Measurements from ENCODE around the gene PEX13.
A peak's percentile ranks its signal among the peaks of the same experiment; 100 is the strongest.
"Not testable (repeated sequence)": the region's sequence is repeated elsewhere in the genome, so short reads cannot be mapped to it uniquely, and the experiment has no call there.

The PEX13 gene, protein sequence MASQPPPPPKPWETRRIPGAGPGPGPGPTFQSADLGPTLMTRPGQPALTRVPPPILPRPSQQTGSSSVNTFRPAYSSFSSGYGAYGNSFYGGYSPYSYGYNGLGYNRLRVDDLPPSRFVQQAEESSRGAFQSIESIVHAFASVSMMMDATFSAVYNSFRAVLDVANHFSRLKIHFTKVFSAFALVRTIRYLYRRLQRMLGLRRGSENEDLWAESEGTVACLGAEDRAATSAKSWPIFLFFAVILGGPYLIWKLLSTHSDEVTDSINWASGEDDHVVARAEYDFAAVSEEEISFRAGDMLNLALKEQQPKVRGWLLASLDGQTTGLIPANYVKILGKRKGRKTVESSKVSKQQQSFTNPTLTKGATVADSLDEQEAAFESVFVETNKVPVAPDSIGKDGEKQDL

DNA sequence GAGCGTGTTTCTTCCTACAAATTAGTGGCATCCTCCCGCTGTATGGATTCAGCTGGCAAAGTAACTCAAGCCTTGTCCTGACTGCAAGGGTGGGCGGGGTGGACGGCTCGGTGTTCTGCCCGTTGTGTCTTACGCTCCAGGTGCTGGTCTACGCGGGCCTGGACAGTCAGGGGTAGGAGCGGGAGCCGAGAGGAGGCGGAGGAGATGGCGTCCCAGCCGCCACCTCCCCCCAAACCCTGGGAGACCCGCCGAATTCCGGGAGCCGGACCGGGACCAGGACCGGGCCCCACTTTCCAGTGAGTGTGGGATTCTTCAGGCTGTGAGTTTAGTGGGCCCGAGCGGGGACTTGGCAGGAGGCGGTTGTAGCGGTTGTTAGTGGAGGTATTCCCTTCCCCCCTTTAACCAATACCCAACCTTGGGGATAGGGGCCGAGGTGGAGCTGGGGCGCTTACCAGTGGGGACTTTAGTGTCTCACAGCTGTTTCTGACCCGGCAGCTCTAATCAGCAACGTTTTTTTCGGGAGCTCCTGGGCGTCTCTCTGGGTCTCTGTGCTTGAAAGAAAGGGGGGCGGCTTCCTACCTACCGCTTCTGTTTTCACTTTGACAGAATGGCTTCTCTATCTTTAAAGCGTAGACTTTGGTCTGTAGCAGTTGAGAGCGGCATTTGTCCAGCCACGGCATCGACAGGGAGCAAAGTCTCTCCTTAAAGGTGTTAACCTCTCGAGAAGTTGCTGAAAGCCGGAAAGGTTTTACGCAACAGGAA is at the start of gene PEX13, which contains the start of gene PUS10:
TSS of gene PEX13 (plus strand) at position 165 of the 762 bp plus-strand sequence. CDS start at position 205, 40 bp downstream.
TSS of gene PUS10 (minus strand) at position 700 of the 762 bp plus-strand sequence. CDS start 6,365 bp downstream, outside the sequence.
- peak; percentile 40 for DNase-seq (ENCODE audit: low read depth)

DNA sequence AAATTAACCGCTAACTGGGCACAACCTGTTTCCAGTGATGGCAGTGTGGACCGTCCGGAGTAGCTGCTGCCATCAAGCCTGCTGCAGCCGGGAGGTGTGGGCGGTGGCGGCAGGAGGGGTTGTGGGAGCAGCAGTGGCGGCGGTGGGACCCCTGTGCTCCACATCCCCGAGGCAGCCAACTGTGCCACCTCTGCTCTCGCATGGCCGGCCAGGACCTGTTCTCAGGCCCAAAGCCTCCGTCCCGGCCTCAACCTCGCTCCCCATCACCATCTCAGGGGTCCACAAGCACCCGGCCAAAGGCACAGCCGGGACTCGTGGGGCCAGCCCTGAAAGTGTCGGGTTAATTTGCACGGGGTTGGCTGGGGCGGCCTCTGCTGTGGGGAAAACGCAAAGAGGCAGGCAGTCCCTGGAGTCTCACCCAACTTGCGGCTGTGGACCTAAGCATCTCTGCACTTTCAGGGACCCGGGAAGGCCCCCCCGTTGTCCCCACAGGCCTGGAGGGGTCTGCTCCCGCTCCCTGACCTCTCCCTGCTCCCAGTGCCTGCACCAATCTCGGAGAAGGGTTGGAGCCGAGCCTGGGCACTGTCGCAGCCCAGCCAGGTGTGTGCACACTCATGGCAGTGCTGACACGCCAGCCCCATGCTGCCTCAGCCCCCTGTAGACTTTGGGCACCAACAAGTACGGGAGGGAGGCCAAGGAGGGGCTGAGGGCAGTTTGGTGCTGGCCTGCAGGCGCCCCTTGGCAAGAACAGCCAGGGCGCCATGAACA is 44.4 kb upstream of the PEX13 start:
- DNase-seq (ENCODE audit: low read depth) = no peak

DNA sequence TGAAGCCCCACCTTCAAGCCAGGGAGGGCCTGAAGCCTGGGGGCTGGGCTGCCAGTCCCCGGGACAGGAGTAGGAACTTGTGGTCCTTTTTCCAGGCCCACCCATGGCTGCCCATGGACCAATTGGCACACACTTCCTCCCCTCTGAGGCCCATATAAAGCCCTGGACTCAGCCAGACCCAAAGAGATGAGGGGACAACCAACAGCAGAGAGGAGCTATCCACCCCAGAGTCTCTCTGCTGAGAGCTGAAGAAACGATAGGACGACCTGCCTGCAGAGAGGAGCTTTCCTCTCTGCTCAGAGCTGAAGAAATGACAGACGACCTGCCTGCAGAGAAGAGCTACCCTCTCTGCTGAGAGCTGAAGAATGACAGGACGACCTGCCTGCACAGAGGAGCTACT is 43.8 kb upstream of the PEX13 start:
- no peak for DNase-seq (ENCODE audit: low read depth)

DNA sequence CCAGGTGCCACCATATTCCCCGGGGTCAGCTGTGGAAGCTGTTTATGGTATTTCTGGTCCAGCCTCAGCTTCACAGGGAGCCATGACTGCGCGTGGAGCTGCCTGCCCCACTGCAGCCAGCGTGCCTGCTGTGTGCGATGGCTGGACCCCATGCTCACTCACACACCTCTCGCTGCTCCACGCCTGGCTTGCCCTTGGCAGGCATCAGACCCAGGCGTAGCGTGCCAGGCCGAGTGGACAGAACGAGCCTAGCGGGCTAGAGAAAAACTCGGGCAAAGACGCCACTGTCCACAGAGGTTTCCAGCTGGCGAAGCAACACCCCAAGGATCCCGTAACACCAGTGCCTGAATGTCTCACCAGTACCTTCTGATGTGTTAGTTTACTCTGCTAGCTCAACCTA is 42.9 kb upstream of the PEX13 start:
- DNase-seq (ENCODE audit: low read depth) = no peak

DNA sequence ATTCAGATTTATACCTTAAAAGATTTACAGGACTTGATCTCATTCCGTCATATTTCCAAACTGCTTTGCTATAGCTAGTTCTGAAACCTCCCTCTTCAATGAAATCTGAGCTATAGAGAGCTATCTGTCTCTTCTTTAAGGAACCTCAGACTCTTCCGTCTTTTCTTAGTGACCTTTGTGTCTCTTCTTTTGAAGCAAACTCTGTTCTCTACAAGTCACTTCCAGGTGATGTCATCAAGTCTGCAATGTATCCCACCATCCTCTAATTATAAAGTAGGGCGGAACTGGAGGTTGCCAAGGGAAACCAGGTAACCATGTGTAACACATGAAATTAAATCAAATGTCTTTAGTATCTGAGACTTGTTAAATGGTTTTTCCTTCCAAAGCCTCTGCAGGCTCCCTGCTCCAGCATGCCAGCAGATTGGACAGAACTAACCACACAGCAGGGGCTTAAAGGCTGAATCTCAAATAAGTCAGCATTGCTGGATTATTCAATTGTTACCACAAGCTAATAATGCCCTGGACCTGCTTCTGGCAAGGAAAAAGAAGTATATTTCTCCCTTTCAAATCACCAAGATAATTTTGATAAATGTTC is 41.2 kb upstream of the PEX13 start:
- DNase-seq (ENCODE audit: low read depth) = no peak

DNA sequence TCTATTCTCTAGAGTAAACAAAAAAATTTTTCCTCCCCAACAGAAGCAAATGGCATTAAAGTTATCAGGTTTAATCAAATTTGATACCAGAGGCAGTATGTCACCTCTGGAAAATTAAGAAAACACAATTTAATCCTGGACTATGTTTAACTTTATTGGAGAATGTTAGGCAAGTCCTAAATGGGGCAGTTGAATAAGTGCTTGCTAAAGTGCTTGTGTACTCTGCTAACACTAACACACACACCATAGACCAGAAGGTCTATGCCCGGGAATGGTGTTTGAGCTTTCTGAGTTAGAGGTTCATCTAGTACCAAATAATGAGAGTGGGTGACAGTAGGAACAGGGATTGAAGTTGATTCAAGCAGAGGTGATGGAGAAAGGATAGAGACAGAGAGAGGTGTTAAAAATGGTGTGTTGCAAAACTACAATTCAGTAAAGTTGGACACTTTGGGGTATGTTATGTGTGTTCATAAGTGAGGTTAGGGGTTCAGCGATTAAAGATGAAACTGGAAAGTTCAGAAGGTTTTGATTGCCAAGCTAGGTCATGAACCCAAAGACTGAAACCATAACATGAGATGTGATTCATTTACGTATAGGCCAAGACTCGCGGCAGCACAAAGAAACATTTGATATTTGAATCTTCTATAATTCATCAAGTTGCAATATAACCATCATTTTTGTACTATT is 40.5 kb upstream of the PEX13 start:
- no peak for DNase-seq (ENCODE audit: low read depth)

DNA sequence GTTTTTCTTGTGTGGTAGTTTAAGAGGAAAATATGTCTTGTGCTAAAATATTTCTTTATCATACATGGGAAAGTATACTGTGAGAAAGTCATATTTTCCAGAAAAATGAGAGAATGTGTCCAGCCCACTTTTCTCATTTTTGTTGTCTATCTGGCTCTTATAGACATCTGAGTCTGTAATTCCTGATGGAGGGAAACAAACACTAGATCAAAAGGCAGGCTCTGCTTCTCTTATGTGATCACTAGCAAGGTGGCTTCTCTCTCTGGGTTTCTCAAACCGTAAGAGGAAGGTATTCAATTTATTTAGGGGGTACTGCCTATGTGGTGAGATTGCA is 40.0 kb upstream of the PEX13 start:
- no peak for DNase-seq (ENCODE audit: low read depth)

DNA sequence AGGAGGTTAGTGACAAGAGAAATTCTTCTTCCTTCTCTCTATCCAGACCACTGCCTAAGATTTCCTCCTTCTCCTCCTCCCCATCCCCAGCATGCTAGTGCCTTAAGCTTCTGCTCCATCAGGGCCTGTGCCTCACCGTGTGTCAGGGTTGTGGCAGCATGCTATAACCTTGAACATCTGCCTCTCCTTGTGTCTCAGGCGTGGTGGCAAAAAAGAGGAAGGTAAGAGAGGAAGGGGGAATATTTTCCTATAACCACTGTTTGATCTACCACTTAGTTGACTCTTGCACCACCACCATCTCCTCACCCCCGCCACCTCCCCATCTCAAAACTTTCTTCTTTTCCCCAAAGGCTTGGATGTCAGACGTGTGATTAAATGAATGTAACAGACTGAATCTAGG is 38.3 kb upstream of the PEX13 start:
- no peak for DNase-seq (ENCODE audit: low read depth)

DNA sequence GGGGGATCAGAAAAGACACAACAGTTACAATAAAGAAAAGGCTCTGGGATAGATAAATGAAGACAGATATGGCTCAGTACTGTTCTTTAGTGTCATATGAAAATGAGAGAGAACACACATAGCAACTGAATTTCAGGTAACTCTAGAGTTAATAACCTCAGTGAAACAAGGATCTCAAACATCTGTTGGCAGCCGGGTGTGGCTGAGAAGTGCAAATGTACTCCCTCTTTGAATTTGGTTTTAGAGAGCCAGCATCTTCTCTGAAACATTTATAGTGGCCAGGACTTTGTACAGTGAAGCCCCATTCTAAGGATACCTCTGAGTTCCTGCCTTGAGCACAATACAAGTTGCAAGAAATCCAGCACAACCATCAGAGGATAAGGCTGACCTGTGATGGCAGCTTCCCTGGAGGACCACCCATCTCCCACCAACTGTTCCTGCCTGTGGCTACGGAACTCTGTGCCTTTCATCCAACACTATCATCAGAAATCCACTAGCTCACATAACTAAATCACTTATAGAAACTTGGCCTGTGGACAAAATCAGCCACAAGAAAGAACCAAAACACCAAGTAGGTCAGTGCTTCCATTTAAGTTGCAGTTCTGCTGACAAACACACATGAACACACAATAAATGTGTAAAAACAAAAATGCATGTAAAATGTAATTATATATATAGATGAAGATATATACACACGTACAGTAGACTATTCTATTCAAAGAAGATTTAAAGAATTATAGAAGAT is 37.3 kb upstream of the PEX13 start:
- DNase-seq (ENCODE audit: low read depth) = no peak

DNA sequence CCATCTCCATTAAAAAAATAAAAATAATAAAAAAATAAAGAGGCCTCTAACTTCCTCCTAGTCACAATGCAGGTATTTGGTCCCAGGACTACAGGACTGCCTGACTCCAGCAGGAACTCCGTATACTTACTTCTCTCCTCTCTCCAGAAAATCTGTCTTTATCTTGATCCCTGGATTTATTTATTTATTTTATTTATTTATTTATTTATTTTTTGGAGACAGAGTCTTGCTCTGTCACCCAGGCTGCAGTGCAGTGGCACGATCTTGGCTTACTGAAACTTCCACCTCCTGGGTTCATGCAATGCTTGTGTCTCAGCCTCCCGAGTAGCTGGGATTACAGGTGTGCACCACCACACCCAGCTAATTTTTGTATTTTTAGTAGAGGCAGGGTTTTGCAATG is 35.5 kb upstream of the PEX13 start:
- not testable (repeated sequence) for DNase-seq (ENCODE audit: low read depth)

DNA sequence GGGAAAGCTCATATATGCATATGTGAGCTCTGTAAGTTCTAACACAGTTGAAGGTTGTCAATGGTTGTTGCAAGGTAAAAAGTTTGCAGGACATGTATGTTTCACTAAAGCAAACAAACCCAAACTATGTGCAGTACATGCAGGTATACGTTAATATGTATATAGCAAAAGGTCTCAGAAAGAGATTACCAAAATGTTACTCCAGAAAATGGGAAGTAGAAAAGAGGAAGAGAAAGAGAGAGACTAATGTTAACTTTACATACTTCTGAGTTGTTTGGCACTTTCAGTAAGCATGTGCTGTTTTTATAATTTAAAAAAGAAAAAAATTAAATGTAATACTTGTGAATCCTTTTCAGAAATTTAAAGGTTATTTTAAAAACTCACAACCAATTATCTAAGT is 32.8 kb upstream of the PEX13 start:
- no peak for DNase-seq (ENCODE audit: low read depth)

DNA sequence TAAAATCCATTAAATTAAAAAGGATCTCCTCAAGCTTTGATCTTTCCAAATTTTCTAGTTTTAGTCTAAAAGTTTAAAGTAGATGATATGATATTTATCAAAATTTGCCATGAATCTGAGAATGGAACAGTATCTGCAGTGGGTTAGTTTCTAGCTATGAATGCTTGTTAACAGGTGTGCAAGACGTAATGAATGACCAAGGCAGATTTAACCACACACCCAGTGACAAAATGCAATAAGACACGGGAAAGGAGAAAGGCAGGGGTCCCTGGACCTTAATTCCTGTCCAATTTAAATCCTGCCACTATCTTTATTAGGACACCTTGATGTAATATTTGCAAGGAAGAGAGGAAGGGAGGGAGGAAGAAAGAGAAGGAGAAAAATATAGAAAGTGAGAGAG is 30.5 kb upstream of the PEX13 start:
- no peak for DNase-seq (ENCODE audit: low read depth)

DNA sequence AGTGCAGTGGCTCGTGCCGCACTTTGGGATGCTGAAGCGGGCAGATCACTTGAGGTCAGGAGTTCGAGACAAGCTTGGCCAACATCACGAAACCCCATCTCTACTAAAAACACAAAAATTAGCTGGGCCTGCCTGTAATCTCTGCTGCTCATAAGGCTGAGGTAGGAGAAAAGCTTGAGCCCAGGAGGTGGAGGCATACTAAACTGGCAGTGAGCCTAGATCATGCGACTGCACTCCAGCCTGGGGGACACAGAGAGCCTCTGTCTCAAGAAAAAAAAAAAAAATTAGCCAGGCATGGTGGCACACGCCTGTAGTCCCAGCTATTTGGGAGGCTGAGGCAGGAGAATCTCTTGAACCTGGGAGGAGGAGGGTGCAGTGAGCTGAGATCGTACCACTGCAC is 29.9 kb upstream of the PEX13 start:
- DNase-seq (ENCODE audit: low read depth) = not testable (repeated sequence)

DNA sequence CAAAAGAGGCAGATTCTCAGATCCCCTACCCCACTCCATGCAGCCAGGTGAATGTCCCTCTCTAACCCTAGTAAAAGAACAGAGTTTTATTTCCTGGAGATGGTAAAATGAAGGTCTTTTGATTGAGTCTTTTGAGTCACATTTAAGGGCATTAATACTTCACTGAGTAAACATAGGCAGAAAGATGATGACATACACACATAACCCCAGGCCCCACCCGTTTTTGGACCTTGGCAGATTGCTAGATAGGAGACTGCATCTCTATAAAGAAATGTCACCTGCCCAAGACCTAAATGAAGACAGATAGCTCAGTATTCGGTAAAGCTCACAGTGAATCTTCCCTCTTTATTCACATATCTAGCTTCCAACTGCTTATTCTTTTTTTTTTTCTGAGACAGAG is 28.3 kb upstream of the PEX13 start:
- DNase-seq (ENCODE audit: low read depth) = no peak

DNA sequence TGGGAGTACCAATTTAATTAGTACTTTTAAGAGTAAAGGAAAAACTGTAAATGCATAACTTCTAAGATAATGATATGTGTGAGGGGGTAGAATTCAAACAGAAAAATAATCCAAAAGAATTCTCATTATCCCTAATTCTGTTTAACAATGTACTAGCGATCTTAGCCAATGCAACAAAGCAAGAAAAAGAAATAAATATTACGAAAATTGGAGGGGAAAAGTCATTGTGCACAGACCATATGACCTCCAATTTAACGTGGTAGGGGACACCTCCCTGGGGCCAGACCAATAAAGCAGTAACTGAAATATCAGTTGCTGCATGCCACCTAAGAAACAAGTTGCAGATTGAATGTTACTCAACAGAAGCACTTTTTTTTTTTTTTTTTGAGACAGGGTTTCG is 25.9 kb upstream of the PEX13 start:
- DNase-seq (ENCODE audit: low read depth) = no peak

DNA sequence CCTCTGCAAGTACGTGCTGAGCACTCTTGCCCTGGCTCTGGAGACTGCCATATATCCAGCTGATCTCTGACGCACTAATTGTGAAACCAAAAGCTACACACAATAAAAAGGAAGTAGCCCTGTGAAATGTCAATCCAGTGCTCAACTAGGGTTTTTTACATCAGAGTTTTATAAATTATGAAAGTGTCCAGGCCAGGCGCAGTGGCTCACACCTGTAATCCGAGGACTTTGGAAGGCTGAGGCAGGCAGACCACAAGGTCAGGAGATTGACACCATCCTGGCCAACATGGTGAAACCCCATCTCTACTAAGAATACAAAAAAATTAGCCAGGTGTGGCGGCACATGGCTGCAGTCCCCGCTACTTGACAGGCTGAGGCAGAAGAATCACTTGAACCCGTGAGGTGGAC is 24.5 kb upstream of the PEX13 start:
- DNase-seq (ENCODE audit: low read depth) = no peak

DNA sequence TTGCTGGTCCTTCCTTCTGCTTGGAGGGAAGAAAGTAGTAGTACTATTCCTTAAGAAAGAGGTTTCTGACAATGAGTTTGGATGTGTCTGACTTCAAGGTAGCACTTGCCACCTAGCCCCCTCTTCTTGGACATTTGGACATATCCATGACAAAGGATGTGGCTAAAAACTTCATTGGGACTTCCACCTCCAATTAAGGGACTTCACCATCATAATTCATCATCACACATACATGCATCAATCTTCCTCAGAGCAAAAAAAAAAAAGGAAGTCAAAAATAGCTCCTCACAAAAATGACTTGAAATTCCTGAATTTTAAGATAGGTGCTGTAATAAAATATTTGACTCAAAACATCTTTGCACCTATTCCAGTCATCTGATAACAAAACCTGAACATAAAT is 23.4 kb upstream of the PEX13 start:
- DNase-seq (ENCODE audit: low read depth) = no peak

DNA sequence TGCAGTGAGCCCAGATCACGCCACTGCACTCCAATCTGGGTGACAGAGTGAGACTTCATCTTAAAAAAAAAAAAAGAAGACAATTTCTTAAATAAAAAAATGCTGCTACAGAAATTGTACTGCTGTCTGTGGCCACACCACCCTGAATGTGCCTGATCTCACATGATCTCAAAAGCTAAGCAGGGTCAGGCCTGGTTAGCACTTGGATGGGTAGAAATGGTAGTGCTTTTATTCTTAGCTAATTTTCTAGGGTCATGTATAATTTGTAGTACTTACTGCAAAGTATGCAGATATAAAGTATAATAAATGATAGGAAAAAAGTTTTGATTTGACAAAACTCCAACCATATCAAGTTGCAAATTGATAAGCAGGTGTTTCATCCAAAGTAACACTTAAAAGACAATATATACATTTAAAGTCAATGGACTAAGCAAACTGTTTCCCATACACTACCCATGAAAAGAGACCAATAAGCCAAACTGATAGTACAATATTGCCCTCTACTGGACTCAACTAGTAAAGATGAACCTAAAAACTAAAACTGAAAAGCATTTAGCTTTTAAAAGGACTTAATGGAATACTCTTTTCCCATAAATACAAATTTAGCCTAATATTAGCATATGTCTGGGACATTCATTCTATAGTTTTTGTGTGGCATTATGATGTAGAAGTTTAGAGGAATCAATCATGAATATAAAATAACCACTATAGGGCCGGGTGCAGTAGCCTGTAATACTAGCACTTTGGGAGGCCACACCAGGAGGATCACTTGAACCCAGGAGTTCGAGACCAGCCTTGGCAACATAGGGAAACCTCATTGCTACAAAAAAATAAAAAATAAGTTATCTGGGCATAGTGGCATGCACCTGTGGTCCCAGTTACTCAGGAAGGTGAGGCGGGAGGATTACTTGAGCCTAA is 18.6 kb upstream of the PEX13 start:
- DNase-seq (ENCODE audit: low read depth) = no peak

DNA sequence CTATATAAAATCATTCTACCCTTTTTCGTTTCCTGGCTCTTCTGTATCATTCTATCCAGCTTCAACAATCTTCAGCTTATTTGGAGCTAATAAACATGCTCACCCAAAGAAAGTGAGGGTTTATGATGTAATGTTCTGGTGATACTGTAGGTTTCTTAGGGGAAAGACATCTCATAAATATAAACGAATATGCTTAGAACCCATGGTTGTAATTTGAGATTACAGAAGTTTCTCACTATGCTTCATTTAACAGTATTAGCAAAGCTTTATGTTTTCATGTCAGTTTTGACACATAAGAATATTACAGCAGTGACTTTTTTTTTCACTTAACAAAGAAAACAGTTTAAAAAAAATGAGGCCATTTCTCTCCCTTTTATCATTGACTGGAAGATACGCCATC is 11.8 kb upstream of the PEX13 start:
- no peak for DNase-seq (ENCODE audit: low read depth)
